GM19239 (cell line): Measurements from ENCODE around the gene TINCR.

Source experiments
- DNase-seq: peaks from one replicate; pipeline ENCODE4 v3.0.0; 2011; ENCODE audit warnings: low spot score; ENCODE audit not compliant: insufficient read length
- FAIRE-seq: peaks from 2 replicates; lab custom pipeline; 2011; peaks lifted over from hg19 to GRCh38; lab: Jason Lieb, UNC

TINCR gene

GRCh38 chr19:5524081-5524480 lies 43.7 kb downstream of the TINCR start:
- FAIRE-seq (no peak), DNase-seq (no peak)

GRCh38 chr19:5522106-5522505 lies 45.6 kb downstream of the TINCR start:
- DNase-seq: no peak
- no peak for FAIRE-seq

GRCh38 chr19:5520501-5520900 lies 47.3 kb downstream of the TINCR start:
- FAIRE-seq (no peak), DNase-seq (no peak)

GRCh38 chr19:5519076-5519475 lies 48.7 kb downstream of the TINCR start:
- DNase-seq (no peak), FAIRE-seq (no peak)

- no peak for FAIRE-seq
- no peak for DNase-seq
These were observed 52.0 kb downstream of the TINCR start for GRCh38 chr19:5515737-5516136.

GRCh38 chr19:5514001-5514400 lies 53.8 kb downstream of the TINCR start:
- FAIRE-seq (no peak), DNase-seq (no peak)

GRCh38 chr19:5512715-5513114 lies 55.0 kb downstream of the TINCR start:
- FAIRE-seq (no peak), DNase-seq (no peak)
